RPMI7951 (cell line): Measurements from ENCODE around the gene LRRC36. TPM values are rescaled to one million over a fixed set of nuclear protein-coding genes. Genes with fewer than 3 reads are reported as not detected.

Experiments
- DNase-seq: peaks from one replicate; pipeline ENCODE4 v3.0.0-alpha.2; 2012; ENCODE audit warnings: low read depth
- total RNA-seq: library from RNA; depleted of rRNA; stranded (reverse); fragments of >200 nt; shearing (Covaris generic); gene quantifications from 2 replicates; pipeline ENCODE4 v1.2.3, GENCODE V29; 2014; rRNA removed

The LRRC36 gene
- total RNA-seq, 1 experiment from 2014 or later: not detected

GRCh38 chr16:67425061-67425460 lies 98.4 kb downstream of the LRRC36 start:
- DNase-seq: no peak

- DNase-seq: no peak
Observed at GRCh38 chr16:67425580-67425979, 99.0 kb downstream of the LRRC36 start.

DNA sequence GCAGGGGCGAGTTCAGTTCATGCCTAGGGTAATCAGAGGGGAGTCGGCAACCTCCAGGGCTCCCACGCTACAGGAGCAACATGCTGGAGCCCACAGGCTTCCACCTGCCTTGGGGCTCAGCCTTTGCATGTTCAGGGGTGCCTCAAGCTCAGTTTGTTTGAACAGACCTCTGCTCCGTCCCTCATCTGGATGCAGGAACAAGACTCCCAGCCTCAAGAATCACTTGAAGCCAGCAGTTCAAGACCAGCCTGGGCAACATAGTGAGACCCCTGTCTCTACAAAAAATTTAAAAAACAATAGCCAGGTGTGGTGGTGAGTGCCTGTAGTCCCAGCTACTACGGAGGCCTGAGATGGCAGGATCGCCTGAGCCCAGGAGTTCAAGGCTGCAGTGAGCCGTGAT lies 99.4 kb downstream of the LRRC36 start:
- no peak for DNase-seq

DNA sequence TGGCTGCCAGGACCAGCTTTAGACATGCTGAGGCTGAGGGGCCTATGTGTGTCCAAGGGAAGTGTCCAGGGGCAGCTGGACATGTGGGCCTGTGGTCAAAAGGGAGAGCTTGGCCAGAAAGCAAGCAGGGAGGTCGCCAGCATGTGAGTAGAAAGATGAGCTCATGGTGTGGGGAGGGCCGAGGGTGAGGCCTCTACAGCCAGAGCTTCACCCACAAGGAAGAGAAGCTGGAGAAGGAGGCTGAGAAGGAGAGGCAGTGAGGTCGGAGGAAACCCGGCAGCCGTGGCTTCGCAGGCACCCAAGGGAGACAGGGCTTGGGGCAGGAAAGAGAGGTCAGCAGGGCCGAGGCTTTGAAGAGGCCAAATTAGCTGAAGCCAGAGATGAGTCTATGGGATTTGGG lies 100.3 kb downstream of the LRRC36 start:
- DNase-seq: no peak

- DNase-seq: peak; percentile 52
Observed at GRCh38 chr16:67428146-67428731, 101.6 kb downstream of the LRRC36 start.

- no peak for DNase-seq
Observed at GRCh38 chr16:67429053-67429798, 102.6 kb downstream of the LRRC36 start.

- no peak for DNase-seq
Observed at GRCh38 chr16:67429799-67430503, 103.3 kb downstream of the LRRC36 start.

GRCh38 chr16:67430504-67430976 lies 103.9 kb downstream of the LRRC36 start:
- DNase-seq: no peak

- DNase-seq: peak; percentile 58
Observed at GRCh38 chr16:67430977-67431774, 104.6 kb downstream of the LRRC36 start, which contains the start of gene HSD11B2. HSD11B2 (plus strand) TSS chr16:67431121; CDS start chr16:67431249, 128 bp downstream.

- no peak for DNase-seq
Observed at GRCh38 chr16:67431775-67432505, 105.3 kb downstream of the LRRC36 start.

DNA sequence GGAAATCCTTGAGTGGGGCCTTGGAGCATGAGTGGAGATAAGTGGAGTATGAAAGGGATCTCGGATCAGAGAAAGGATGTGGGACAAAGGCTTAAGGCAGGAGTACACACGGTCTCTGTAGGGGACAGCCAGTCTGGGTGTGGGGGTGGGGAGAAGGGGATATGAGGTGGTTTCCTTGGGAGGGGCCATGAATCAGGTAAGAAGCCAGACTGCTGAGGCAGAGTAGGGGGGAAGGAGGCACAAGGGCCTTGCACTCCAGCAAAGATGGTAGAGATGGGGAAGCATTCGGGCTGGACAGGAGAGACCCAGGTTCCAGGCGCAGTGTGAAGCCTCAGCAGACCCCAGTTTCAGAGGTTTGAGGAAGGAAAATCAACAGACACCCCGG lies 105.9 kb downstream of the LRRC36 start:
- DNase-seq: no peak

DNA sequence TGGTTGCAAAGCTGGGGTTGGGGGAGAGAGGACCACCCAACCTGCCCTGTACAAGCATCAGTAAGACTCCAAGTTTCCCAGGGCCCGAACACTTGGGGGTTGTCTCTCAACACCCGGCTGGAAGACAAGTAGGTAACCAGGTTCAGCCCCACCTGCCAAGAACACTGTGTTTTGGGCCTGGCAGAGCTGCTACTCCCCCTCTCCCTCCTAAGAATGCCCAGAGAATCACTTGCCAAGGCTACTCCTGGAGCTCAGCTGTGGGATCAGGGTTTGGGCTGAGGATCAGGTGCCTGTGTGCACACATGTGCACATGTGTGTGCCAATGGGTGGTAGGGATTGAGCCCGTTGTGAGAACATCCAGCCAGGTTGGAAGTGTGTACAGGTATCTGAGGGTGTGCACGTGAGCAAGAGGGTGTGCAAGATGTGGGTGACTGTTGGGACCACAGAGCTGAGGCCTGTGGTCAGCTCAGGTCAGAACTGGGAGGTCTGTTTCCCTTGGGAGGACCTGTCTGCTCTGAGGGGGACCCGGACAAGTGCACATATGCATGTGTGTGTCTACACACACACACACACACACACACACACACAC lies 106.6 kb downstream of the LRRC36 start:
- DNase-seq: no peak

Other genes starting within 250 kb of the LRRC36 start
- 13.7 and 18.0 TPM in 2 replicates for gene PHAF1, start 216.9 kb upstream of the LRRC36 start, total RNA-seq
- 24.0 and 25.6 TPM in 2 replicates for gene B3GNT9, start 175.8 kb upstream of the LRRC36 start, total RNA-seq
- 13.0 and 29.5 TPM in 2 replicates for gene TRADD, start 166.9 kb upstream of the LRRC36 start, total RNA-seq
- gene FBXL8, start 166.9 kb upstream of the LRRC36 start, total RNA-seq: 4.2 and 10.2 TPM in 2 replicates
- 3.7 and 4.7 TPM in 2 replicates for gene HSF4, start 162.1 kb upstream of the LRRC36 start, total RNA-seq
- 29.4 and 32.3 TPM in 2 replicates for gene NOL3, start 156.3 kb upstream of the LRRC36 start, total RNA-seq
- gene MATCAP1, start 142.9 kb upstream of the LRRC36 start, total RNA-seq: 4.2 and 7.8 TPM in 2 replicates
- gene EXOC3L1, start 136.7 kb upstream of the LRRC36 start, total RNA-seq: 0.39 and 0.60 TPM in 2 replicates
- gene E2F4, start 134.7 kb upstream of the LRRC36 start, total RNA-seq: 67.9 and 75.9 TPM in 2 replicates
- gene ELMO3, start 127.7 kb upstream of the LRRC36 start, total RNA-seq: 0.48 and 0.78 TPM in 2 replicates
- 37.1 and 48.5 TPM in 2 replicates for gene TMEM208, start 99.7 kb upstream of the LRRC36 start, total RNA-seq
- gene FHOD1, start 79.3 kb upstream of the LRRC36 start, total RNA-seq: 33.6 and 37.2 TPM in 2 replicates
- gene SLC9A5, start 77.8 kb upstream of the LRRC36 start, total RNA-seq: 0.98 and 1.1 TPM in 2 replicates
- gene PLEKHG4, start 47.3 kb upstream of the LRRC36 start, total RNA-seq: 2.9 and 4.9 TPM in 2 replicates
- not detected in 2 replicates for gene KCTD19, start 74 bp upstream of the LRRC36 start, total RNA-seq
- gene TPPP3, start 66.7 kb downstream of the LRRC36 start, total RNA-seq: 0.24 and 0.29 TPM in 2 replicates
- 1.4 and 2.0 TPM in 2 replicates for gene ZDHHC1, start 89.7 kb downstream of the LRRC36 start, total RNA-seq
- gene HSD11B2, start 104.3 kb downstream of the LRRC36 start, total RNA-seq: not detected in 2 replicates
- 121 and 141 TPM in 2 replicates for gene ATP6V0D1, start 154.3 kb downstream of the LRRC36 start, total RNA-seq
- gene AGRP, start 156.7 kb downstream of the LRRC36 start, total RNA-seq: not detected in 2 replicates
- gene RIPOR1, start 202.0 kb downstream of the LRRC36 start, total RNA-seq: 9.0 and 11.5 TPM in 2 replicates
- gene CTCF, start 235.7 kb downstream of the LRRC36 start, total RNA-seq: 27.9 and 29.6 TPM in 2 replicates